Effector memory CD4-positive, alpha-beta T cell (primary cell): Measurements from ENCODE around the gene STAT6.

ENCODE experiments used
- DNase-seq, 3 donors: peaks; one replicate each; pipeline ENCODE4 v3.0.0-alpha.2; 2020
- H3K27ac ChIP-seq: 2 replicates; pipeline ENCODE4 v1.7.0; 2013; ENCODE audit warnings: mild to moderate bottlenecking, low read length, moderate library complexity; ENCODE audit not compliant: insufficient read depth, poor library complexity, severe bottlenecking
- H3K27me3 ChIP-seq: replicated peaks from 2 replicates; pipeline ENCODE4 v1.7.0; 2013; ENCODE audit warnings: mild to moderate bottlenecking, low read length; ENCODE audit not compliant: insufficient read depth, control insufficient read depth, poor library complexity, severe bottlenecking
- H3K36me3 ChIP-seq: 2 replicates; pipeline ENCODE4 v1.7.0; 2013; ENCODE audit warnings: mild to moderate bottlenecking, low read length, moderate library complexity; ENCODE audit not compliant: control insufficient read depth, insufficient read depth
- H3K4me1 ChIP-seq: 2 replicates; pipeline ENCODE4 v1.7.0; 2013; ENCODE audit warnings: low read length, mild to moderate bottlenecking; ENCODE audit not compliant: control insufficient read depth, insufficient read depth, poor library complexity, severe bottlenecking
- H3K4me3 ChIP-seq: 2 replicates; pipeline ENCODE4 v1.7.0; 2013; ENCODE audit warnings: low read length, low read depth, mild to moderate bottlenecking; ENCODE audit not compliant: insufficient read depth, poor library complexity, severe bottlenecking
- H3K9me3 ChIP-seq: 2 replicates; pipeline ENCODE4 v1.7.0; 2013; ENCODE audit warnings: mild to moderate bottlenecking, low read length, moderate library complexity; ENCODE audit not compliant: control insufficient read depth

The STAT6 gene

GRCh38 chr12:57099766-57100165 is 11.4 kb downstream of the STAT6 start:
- H3K27ac ChIP-seq = no peak overlapping the region
- H3K4me1 ChIP-seq = no peaks in the 10 kb centered on the region
- H3K4me3 ChIP-seq = no peak overlapping the region
- peaks cover 58% of the 10 kb centered on the region for H3K36me3 ChIP-seq
- no peaks in the 10 kb centered on the region for H3K27me3 ChIP-seq
- no peak for DNase-seq
- H3K9me3 ChIP-seq = no peaks in the 10 kb centered on the region

- peaks cover 53% of the 10 kb centered on the region for H3K36me3 ChIP-seq
- H3K27ac ChIP-seq = peak overlapping the region; percentile 44
- peaks cover 4% of the 10 kb centered on the region for H3K4me1 ChIP-seq
- H3K27me3 ChIP-seq = no peaks in the 10 kb centered on the region
- H3K9me3 ChIP-seq = no peaks in the 10 kb centered on the region
- H3K4me3 ChIP-seq = no peak overlapping the region
- no peak for DNase-seq
Measured at GRCh38 chr12:57099047-57099714, 12.0 kb downstream of the STAT6 start.

- Histone ChIP-seq H3K36me3 (peaks cover 48% of the 10 kb centered on the region), H3K27ac (peak overlapping the region; percentile 44), H3K9me3 (no peaks in the 10 kb centered on the region), H3K4me3 (no peak overlapping the region), H3K4me1 (peaks cover 8% of the 10 kb centered on the region), H3K27me3 (no peaks in the 10 kb centered on the region)
- DNase-seq = no peak
Measured at GRCh38 chr12:57098546-57098945, 12.6 kb downstream of the STAT6 start.

GRCh38 chr12:57097554-57097835 is 13.7 kb downstream of the STAT6 start:
- H3K4me1 ChIP-seq = peaks cover 12% of the 10 kb centered on the region
- no peak for DNase-seq
- no peaks in the 10 kb centered on the region for H3K9me3 ChIP-seq
- peaks cover 48% of the 10 kb centered on the region for H3K36me3 ChIP-seq
- no peak overlapping the region for H3K27ac ChIP-seq
- H3K4me3 ChIP-seq = no peak overlapping the region
- H3K27me3 ChIP-seq = no peaks in the 10 kb centered on the region

- Histone ChIP-seq H3K36me3 (peaks cover 49% of the 10 kb centered on the region), H3K9me3 (no peaks in the 10 kb centered on the region), H3K4me3 (no peak overlapping the region), H3K27me3 (no peaks in the 10 kb centered on the region), H3K27ac (no peak overlapping the region), H3K4me1 (peaks cover 13% of the 10 kb centered on the region)
- DNase-seq = no peak
Measured at GRCh38 chr12:57096748-57097553, 14.2 kb downstream of the STAT6 start.

- Histone ChIP-seq H3K27ac (no peak overlapping the region), H3K4me3 (no peak overlapping the region), H3K4me1 (peaks cover 16% of the 10 kb centered on the region), H3K9me3 (no peaks in the 10 kb centered on the region), H3K27me3 (no peaks in the 10 kb centered on the region), H3K36me3 (peaks cover 51% of the 10 kb centered on the region)
- no peak for DNase-seq
Measured at GRCh38 chr12:57096099-57096572, 15.0 kb downstream of the STAT6 start.

- Histone ChIP-seq H3K27ac (peak overlapping the region; percentile 41), H3K27me3 (no peaks in the 10 kb centered on the region), H3K4me1 (peaks cover 19% of the 10 kb centered on the region), H3K36me3 (peaks cover 51% of the 10 kb centered on the region), H3K9me3 (no peaks in the 10 kb centered on the region), H3K4me3 (no peak overlapping the region)
- no peak for DNase-seq
Measured at GRCh38 chr12:57095440-57095839, 15.7 kb downstream of the STAT6 start.

GRCh38 chr12:57094208-57095160 is 16.7 kb downstream of the STAT6 start:
- Histone ChIP-seq H3K4me1 (peaks cover 21% of the 10 kb centered on the region), H3K27ac (peak overlapping the region; percentile 58), H3K36me3 (peaks cover 45% of the 10 kb centered on the region), H3K27me3 (no peaks in the 10 kb centered on the region), H3K9me3 (no peaks in the 10 kb centered on the region), H3K4me3 (no peak overlapping the region)
- no peak for DNase-seq

- Histone ChIP-seq H3K4me1 (peaks cover 21% of the 10 kb centered on the region), H3K4me3 (no peak overlapping the region), H3K36me3 (peaks cover 36% of the 10 kb centered on the region), H3K27ac (peak overlapping the region; percentile 58), H3K27me3 (no peaks in the 10 kb centered on the region), H3K9me3 (no peaks in the 10 kb centered on the region)
- peak; percentile 20 to 30 (median 25) for DNase-seq
Measured at GRCh38 chr12:57093415-57094207, 17.6 kb downstream of the STAT6 start.
